ENCODE data around the gene ATP5F1D. TPM values are rescaled to one million over a fixed set of nuclear protein-coding genes. Genes with fewer than 3 reads are reported as not detected.
A peak's percentile ranks its signal among the peaks of the same experiment; 100 is the strongest.

ATP5F1D gene
- total and polyA plus RNA-seq, 2 of the 13 experiments (the other 11 are each of a cell fraction or from before 2014, with no cell fraction given), result 39.4 to 78.7 TPM

GRCh38 chr19:1264801-1265614 lies 23.5 kb downstream of the ATP5F1D start (continued):
- TF ChIP-seq, protein P1, sequence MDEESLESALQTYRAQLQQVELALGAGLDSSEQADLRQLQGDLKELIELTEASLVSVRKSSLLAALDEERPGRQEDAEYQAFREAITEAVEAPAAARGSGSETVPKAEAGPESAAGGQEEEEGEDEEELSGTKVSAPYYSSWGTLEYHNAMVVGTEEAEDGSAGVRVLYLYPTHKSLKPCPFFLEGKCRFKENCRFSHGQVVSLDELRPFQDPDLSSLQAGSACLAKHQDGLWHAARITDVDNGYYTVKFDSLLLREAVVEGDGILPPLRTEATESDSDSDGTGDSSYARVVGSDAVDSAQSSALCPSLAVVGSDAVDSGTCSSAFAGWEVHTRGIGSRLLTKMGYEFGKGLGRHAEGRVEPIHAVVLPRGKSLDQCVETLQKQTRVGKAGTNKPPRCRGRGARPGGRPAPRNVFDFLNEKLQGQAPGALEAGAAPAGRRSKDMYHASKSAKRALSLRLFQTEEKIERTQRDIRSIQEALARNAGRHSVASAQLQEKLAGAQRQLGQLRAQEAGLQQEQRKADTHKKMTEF (CRISPR knock-in tag; IDR thresholded peaks at IDR 0.05), result peak; percentile 32; the same call in 1 of the 2 replicates
- TF ChIP-seq CBFB (CRISPR knock-in tag; IDR thresholded peaks at IDR 0.05) (0 out of 2 replicates have a peak, but pooled peaks have one; percentile 30), SOX6 (IDR thresholded peaks at IDR 0.05) (no peak), SOX6 (CRISPR knock-in tag; IDR thresholded peaks at IDR 0.05) (peak; percentile 33; the same call in 1 of the 2 replicates), FOXP4 (CRISPR knock-in tag; IDR thresholded peaks at IDR 0.05) (peak; percentile 76; the same call in 1 of the 2 replicates), PAWR (CRISPR knock-in tag; IDR thresholded peaks at IDR 0.05; ENCODE audit: borderline replicate concordance) (no peak), BRCA1 (CRISPR knock-in tag; IDR thresholded peaks at IDR 0.05) (no peak), RFX3 (CRISPR knock-in tag; IDR thresholded peaks at IDR 0.05) (0 out of 2 replicates have a peak, but pooled peaks have one; percentile 9), ZNF17 (CRISPR knock-in tag; IDR thresholded peaks at IDR 0.05) (no peak), SPEN (CRISPR knock-in tag; IDR thresholded peaks at IDR 0.05; ENCODE audit: low read depth) (peak; percentile 72), ZNF557 (CRISPR knock-in tag; IDR thresholded peaks at IDR 0.05) (no peak), ZNF142 (CRISPR knock-in tag; IDR thresholded peaks at IDR 0.05) (no peak), ZNF20 (CRISPR knock-in tag; IDR thresholded peaks at IDR 0.05) (no peak), ZNF547 (CRISPR knock-in tag; IDR thresholded peaks at IDR 0.05) (peak; percentile 68; the same call in 1 of the 2 replicates)
- TF ChIP-seq, protein P2, sequence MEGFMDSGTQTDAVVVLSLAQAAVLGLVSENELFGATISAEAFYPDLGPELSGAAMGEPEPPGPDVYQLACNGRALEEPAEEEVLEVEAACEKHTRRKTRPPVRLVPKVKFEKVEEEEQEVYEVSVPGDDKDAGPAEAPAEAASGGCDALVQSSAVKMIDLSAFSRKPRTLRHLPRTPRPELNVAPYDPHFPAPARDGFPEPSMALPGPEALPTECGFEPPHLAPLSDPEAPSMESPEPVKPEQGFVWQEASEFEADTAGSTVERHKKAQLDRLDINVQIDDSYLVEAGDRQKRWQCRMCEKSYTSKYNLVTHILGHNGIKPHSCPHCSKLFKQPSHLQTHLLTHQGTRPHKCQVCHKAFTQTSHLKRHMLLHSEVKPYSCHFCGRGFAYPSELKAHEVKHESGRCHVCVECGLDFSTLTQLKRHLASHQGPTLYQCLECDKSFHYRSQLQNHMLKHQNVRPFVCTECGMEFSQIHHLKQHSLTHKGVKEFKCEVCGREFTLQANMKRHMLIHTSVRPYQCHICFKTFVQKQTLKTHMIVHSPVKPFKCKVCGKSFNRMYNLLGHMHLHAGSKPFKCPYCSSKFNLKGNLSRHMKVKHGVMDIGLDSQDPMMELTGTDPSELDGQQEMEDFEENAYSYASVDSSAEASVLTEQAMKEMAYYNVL (CRISPR knock-in tag; IDR thresholded peaks at IDR 0.05; ENCODE audit: borderline replicate concordance), result no peak
- TF ChIP-seq, protein P3, sequence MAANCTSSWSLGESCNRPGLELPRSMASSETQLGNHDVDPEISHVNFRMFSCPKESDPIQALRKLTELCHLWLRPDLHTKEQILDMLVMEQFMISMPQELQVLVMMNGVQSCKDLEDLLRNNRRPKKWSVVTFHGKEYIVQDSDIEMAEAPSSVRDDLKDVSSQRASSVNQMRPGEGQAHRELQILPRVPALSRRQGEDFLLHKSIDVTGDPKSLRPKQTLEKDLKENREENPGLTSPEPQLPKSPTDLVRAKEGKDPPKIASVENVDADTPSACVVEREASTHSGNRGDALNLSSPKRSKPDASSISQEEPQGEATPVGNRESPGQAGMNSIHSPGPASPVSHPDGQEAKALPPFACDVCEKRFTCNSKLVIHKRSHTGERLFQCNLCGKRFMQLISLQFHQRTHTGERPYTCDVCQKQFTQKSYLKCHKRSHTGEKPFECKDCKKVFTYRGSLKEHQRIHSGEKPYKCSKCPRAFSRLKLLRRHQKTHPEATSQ (CRISPR knock-in tag; IDR thresholded peaks at IDR 0.05; ENCODE audit: borderline replicate concordance), result no peak

Data from HepG2 (cell line).